Caco-2 (cell line): Measurements from ENCODE around the gene GPC5. TPM values are rescaled to one million over a fixed set of nuclear protein-coding genes. Genes with fewer than 3 reads are reported as not detected.

Source experiments
- BruUV-seq: library from RNA; stranded (reverse); fragments of 400-500 nt; replicated peaks from 2 replicates; lab custom pipeline; 2021; lab: Mats Ljungman, UMichigan
- CTCF ChIA-PET: fragments of 300-600 bp; sonication (Branson Sonifier 250); formaldehyde crosslinking; loops from one replicate; lab custom pipeline; 2022; ENCODE audit warnings: antibody characterized with exemption; lab: Charles Lee
- POLR2A ChIA-PET: fragments of 300-600 bp; sonication (Branson Sonifier 250); formaldehyde crosslinking; loops from one replicate; lab custom pipeline; 2022; ENCODE audit warnings: antibody characterized with exemption; lab: Charles Lee
- DNase-seq, 2 experiments: peaks; one replicate each; pipeline versions ENCODE4 v3.0.0 to v3.0.0-alpha.2; 2020 to 2022
- H3K27me3 ChIP-seq: replicated peaks from 2 replicates; pipeline ENCODE4 v1.6.0; 2011; ENCODE audit warnings: low read length; ENCODE audit not compliant: control insufficient read depth, insufficient read depth
- H3K36me3 ChIP-seq: 2 replicates; pipeline ENCODE4 v1.5.1; 2011; ENCODE audit warnings: low read length; ENCODE audit not compliant: control insufficient read depth, insufficient read depth
- H3K4me1 ChIP-seq: fragments of 250-450 bp; sonication (Bioruptor Pico); 2 replicates; pipeline ENCODE4 v1.5.1; 2020; ENCODE audit warnings: mild to moderate bottlenecking
- H3K4me3 ChIP-seq: 2 replicates; pipeline ENCODE4 v1.5.1; 2011; ENCODE audit warnings: low read depth, mild to moderate bottlenecking, control low read depth, low read length
- H3K9me3 ChIP-seq: fragments of 250-450 bp; sonication (Bioruptor Pico); 2 replicates; pipeline ENCODE4 v1.5.1; 2020; ENCODE audit warnings: mild to moderate bottlenecking, moderate library complexity
- H3K27ac Mint-ChIP-seq: one replicate; pipeline ENCODE4 v1.8.0; 2022; ENCODE audit warnings: mixed read lengths; ENCODE audit not compliant: unreplicated experiment
- H3K27me3 Mint-ChIP-seq: one replicate; pipeline ENCODE4 v1.8.0; 2022; ENCODE audit warnings: mixed read lengths; ENCODE audit not compliant: insufficient read depth, unreplicated experiment
- H3K36me3 Mint-ChIP-seq: one replicate; pipeline ENCODE4 v1.8.0; 2022; ENCODE audit warnings: mild to moderate bottlenecking, mixed read lengths; ENCODE audit not compliant: insufficient read depth, unreplicated experiment
- H3K4me1 Mint-ChIP-seq: one replicate; pipeline ENCODE4 v1.8.0; 2022; ENCODE audit warnings: low read depth, mixed read lengths; ENCODE audit not compliant: unreplicated experiment
- H3K4me3 Mint-ChIP-seq: one replicate; pipeline ENCODE4 v1.8.0; 2022; ENCODE audit warnings: mild to moderate bottlenecking, moderate library complexity, mixed read lengths; ENCODE audit not compliant: unreplicated experiment
- H3K9me3 Mint-ChIP-seq: one replicate; pipeline ENCODE4 v1.8.0; 2022; ENCODE audit warnings: mixed read lengths; ENCODE audit not compliant: unreplicated experiment
- intact Hi-C: fragments of 100-400 bp; cut with micrococcal nuclease; formaldehyde crosslinking; loops from one replicate; pipeline ENCODE4 v1.10.0; 2022; ENCODE audit not compliant: unreplicated experiment
- microRNA-seq: library from miRNA; unstranded; fragments of <30 nt; microRNA quantifications from one replicate; pipeline ENCODE4 v1.2.0, GENCODE V29; 2022
- total RNA-seq: library from RNA; stranded (reverse); gene quantifications from 2 replicates; pipeline ENCODE4 v1.2.3, GENCODE V29; 2022
- TF ChIP-seq, protein P1 (sequence below), 2 experiments: fragments of 200-600 bp in 1 of 2; IDR thresholded peaks; 1 replicate in 1 of 2; 2 replicates in 1 of 2; pipeline versions ENCODE4 v1.5.1 to v1.8.0; 2011 to 2022; ENCODE audit warnings: antibody characterized with exemption in 1 of 2, control low read depth in 1 of 2, inconsistent platforms in 1 of 2, low read depth in 1 of 2, low read length in 1 of 2, mild to moderate bottlenecking in 1 of 2, moderate library complexity in 1 of 2; ENCODE audit not compliant: insufficient read depth in 1 of 2, severe bottlenecking in 1 of 2, unreplicated experiment in 1 of 2

The GPC5 gene
- total RNA-seq, 1 experiment from 2014 or later = 4.1 TPM

GRCh38 chr13:92913840-92914239 lies 1515.4 kb downstream of the GPC5 start:
- H3K36me3 Mint-ChIP-seq = no peaks in the 10 kb centered on the region
- POLR2A ChIA-PET = no interaction called here
- no peaks in the 10 kb centered on the region for H3K9me3 ChIP-seq
- no peaks in the 10 kb centered on the region for H3K4me1 Mint-ChIP-seq
- H3K4me3 Mint-ChIP-seq = no peak overlapping the region
- BruUV-seq = no TSS peak
- peaks cover 14% of the 10 kb centered on the region for H3K27me3 Mint-ChIP-seq
- H3K27me3 ChIP-seq = no peaks in the 10 kb centered on the region
- CTCF ChIA-PET = no interaction called here
- no peaks in the 10 kb centered on the region for H3K36me3 ChIP-seq
- H3K27ac Mint-ChIP-seq = no peak overlapping the region
- no peaks in the 10 kb centered on the region for H3K9me3 Mint-ChIP-seq
- intact Hi-C loops = no loop called here
- H3K4me3 ChIP-seq = no peak overlapping the region
- H3K4me1 ChIP-seq = no peaks in the 10 kb centered on the region
- TF ChIP-seq, protein P1, sequence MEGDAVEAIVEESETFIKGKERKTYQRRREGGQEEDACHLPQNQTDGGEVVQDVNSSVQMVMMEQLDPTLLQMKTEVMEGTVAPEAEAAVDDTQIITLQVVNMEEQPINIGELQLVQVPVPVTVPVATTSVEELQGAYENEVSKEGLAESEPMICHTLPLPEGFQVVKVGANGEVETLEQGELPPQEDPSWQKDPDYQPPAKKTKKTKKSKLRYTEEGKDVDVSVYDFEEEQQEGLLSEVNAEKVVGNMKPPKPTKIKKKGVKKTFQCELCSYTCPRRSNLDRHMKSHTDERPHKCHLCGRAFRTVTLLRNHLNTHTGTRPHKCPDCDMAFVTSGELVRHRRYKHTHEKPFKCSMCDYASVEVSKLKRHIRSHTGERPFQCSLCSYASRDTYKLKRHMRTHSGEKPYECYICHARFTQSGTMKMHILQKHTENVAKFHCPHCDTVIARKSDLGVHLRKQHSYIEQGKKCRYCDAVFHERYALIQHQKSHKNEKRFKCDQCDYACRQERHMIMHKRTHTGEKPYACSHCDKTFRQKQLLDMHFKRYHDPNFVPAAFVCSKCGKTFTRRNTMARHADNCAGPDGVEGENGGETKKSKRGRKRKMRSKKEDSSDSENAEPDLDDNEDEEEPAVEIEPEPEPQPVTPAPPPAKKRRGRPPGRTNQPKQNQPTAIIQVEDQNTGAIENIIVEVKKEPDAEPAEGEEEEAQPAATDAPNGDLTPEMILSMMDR (IDR thresholded peaks at IDR 0.05; ENCODE audit: insufficient read depth in 1 of 2, low read depth in 1 of 2, low read length in 1 of 2, severe bottlenecking in 1 of 2, unreplicated experiment in 1 of 2) = no peak
- DNase-seq = no peak

Small RNA genes lying within 50 kb of the gene (microRNA-seq; reads per million reads assigned to microRNA genes)
- gene MIR548AS = not detected

Other genes with a start within 250 kb of the GPC5 start
- gene MIR17HG, start 50.9 kb upstream of the GPC5 start, total RNA-seq = 13.1 and 16.6 TPM in 2 replicates